ENCODE data around the gene RIC3.

Gene RIC3

GRCh38 chr11:8066036-8066910 is 102.6 kb downstream of the RIC3 start:
- DNase-seq = no peak

- DNase-seq = no peak
These were observed 103.8 kb downstream of the RIC3 start for GRCh38 chr11:8065031-8065430.

- DNase-seq = no peak
These were observed 105.5 kb downstream of the RIC3 start for GRCh38 chr11:8063324-8063723.

- no peak for DNase-seq
These were observed 106.0 kb downstream of the RIC3 start for GRCh38 chr11:8062781-8063257.

GRCh38 chr11:8061555-8062428 is 107.0 kb downstream of the RIC3 start:
- DNase-seq = no peak

- DNase-seq = no peak
These were observed 107.8 kb downstream of the RIC3 start for GRCh38 chr11:8060801-8061554.

- no peak for DNase-seq
These were observed 108.6 kb downstream of the RIC3 start for GRCh38 chr11:8060146-8060719.

GRCh38 chr11:8059571-8060011 is 109.2 kb downstream of the RIC3 start:
- DNase-seq = no peak

- DNase-seq = no peak
These were observed 109.8 kb downstream of the RIC3 start for GRCh38 chr11:8059030-8059429.

GRCh38 chr11:8058216-8058615 is 110.6 kb downstream of the RIC3 start:
- no peak for DNase-seq

- DNase-seq = no peak
These were observed 111.9 kb downstream of the RIC3 start for GRCh38 chr11:8056810-8057463.
